IPS-15b (cell line): ENCODE results near the gene VCL.
"Not testable (repeated sequence)": the region's sequence is repeated elsewhere in the genome, so short reads cannot be mapped to it uniquely, and the experiment has no call there.

ENCODE experiments used
- H3K27me3 ChIP-seq: one replicate; pipeline ENCODE4 v1.6.1; 2013; ENCODE audit warnings: low read length; ENCODE audit not compliant: control insufficient read depth, insufficient read depth
- H3K36me3 ChIP-seq: one replicate; pipeline ENCODE4 v1.6.1; 2013; ENCODE audit warnings: low read length; ENCODE audit not compliant: control insufficient read depth, insufficient read depth
- H3K4me1 ChIP-seq: one replicate; pipeline ENCODE4 v1.6.1; 2013; ENCODE audit warnings: mild to moderate bottlenecking, low read length; ENCODE audit not compliant: control insufficient read depth, insufficient read depth
- H3K4me3 ChIP-seq: one replicate; pipeline ENCODE4 v1.5.1; 2013; ENCODE audit warnings: low read depth, low read length
- H3K9ac ChIP-seq: one replicate; pipeline ENCODE4 v1.6.1; 2013; ENCODE audit warnings: low read depth, mild to moderate bottlenecking, low read length
- H3K9me3 ChIP-seq: one replicate; pipeline ENCODE4 v1.6.1; 2013; ENCODE audit warnings: mild to moderate bottlenecking, low read length; ENCODE audit not compliant: control insufficient read depth, insufficient read depth

VCL gene

DNA sequence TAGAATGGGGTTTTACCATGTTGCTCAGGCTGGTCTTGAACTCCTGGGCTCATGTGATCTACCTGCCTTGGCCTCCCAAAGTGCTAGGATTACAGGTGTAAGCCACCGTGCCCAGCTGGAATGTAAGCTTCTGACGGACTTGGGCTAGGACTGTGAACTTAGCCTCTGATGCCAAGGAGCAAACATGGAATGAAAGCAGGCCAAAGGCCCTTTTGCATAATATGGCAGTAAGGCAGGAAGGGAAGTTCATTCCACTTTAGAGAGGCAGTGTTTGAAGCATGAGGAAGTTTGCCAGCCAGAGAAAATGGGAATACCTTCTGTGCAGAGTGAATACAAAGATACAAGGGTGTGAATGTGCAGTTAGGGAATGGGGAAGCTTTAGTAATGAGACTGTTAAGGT, 20.3 kb downstream of the VCL start:
- Histone ChIP-seq H3K4me3 (no peak overlapping the region), H3K9ac (no peak overlapping the region)

DNA sequence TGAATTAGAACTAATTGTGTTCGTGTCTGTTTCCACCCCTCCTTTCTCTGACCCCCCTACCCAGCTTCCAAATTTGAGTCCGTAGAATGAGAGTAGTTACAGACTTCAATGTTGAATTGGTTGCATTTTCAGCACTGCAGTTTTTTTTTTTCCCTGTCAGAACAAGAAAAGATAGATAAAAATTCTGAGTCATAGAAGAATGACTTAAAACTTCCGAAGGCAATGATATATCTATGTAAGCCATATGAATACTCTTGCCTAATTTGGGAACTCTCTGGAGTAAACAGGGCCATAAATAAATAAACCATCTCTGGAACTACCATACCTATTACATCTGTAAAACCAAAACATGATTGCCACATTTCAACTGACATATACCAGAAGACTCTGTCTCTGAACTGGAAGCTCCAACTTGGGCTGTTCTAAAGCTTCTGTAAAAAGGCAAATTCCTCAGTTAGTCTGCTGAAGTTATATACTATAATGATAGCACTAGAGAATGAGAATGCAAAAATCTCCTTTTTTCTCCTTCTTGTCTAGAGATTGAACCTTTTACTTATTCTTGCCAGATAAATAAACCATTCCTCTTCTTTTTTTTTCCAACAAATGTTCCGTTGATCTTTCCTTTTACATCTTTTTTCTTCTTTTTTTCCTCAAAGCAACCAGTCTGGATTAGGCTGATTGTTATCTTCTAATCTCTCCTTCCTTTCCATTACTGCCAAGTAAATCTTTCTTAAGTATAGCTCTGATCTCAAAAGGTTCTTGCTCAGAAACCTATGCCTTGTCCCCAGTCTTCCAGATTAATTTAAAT, 23.5 kb downstream of the VCL start:
- Histone ChIP-seq H3K4me1 (peaks cover 9% of the 10 kb centered on the region), H3K9ac (no peak overlapping the region), H3K27me3 (no peaks in the 10 kb centered on the region), H3K4me3 (no peak overlapping the region), H3K9me3 (no peaks in the 10 kb centered on the region), H3K36me3 (peaks cover 7% of the 10 kb centered on the region)

More for the DNA sequence above, 20.3 kb downstream of the VCL start:
- no peaks in the 10 kb centered on the region for H3K9me3 ChIP-seq
- no peaks in the 10 kb centered on the region for H3K27me3 ChIP-seq
- H3K4me1 ChIP-seq, result no peaks in the 10 kb centered on the region
- peaks cover 7% of the 10 kb centered on the region for H3K36me3 ChIP-seq

DNA sequence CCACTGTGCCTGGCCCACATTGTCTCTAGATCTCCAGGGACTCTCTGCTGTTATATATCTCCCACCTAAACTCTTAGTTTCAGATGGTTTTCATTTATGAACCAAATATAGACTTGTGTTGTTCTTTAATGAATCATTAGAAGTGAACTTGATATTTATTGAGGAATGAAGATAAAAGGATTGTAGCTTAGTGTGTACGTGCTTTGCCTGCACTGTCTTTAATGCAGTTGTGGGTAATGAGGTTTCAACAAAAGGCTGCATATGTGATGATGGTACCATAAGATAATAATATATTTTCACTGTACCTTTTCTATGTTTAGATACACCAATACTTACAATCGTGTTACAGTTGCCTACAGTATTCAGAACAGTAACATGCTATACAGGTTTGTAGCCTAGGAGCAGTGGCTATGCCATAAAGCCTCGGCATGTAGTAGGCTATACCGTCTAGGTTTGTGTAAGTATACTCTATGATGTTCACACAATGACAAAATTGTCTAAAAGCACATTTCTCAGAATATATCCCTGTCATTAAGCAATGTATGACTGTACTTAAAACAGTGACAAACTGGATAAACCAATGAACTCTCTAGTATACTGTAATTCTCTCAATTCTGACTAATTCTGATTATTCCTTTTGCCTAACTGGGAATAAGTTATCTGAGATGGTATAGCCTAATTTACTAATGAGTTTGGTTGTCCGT, 25.2 kb downstream of the VCL start:
- Histone ChIP-seq H3K9ac (no peak overlapping the region), H3K9me3 (no peaks in the 10 kb centered on the region), H3K27me3 (no peaks in the 10 kb centered on the region), H3K36me3 (no peaks in the 10 kb centered on the region), H3K4me3 (no peak overlapping the region), H3K4me1 (peaks cover 13% of the 10 kb centered on the region)

DNA sequence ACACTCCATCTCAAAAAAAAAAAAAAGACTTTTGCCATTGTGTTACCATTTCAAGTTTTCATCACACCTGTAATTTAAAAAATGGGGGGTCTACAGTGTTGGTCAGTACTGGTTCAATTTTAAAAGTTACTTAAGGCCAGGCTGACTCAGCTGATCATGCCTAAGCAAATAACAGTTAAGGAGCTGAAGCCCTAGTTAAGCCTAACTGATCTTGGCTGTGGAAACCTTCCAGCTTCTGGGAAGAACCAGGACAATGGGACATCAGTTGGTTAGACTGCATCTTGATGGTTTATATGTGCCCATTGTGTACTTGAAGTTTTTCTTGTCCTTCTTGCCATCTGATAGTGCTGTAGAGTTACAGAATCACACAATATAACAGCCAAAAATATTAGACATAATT, 26.7 kb downstream of the VCL start:
- H3K4me1 ChIP-seq, result peaks cover 13% of the 10 kb centered on the region
- no peaks in the 10 kb centered on the region for H3K9me3 ChIP-seq
- H3K36me3 ChIP-seq, result no peaks in the 10 kb centered on the region
- no peaks in the 10 kb centered on the region for H3K27me3 ChIP-seq
- no peak overlapping the region for H3K4me3 ChIP-seq
- no peak overlapping the region for H3K9ac ChIP-seq

DNA sequence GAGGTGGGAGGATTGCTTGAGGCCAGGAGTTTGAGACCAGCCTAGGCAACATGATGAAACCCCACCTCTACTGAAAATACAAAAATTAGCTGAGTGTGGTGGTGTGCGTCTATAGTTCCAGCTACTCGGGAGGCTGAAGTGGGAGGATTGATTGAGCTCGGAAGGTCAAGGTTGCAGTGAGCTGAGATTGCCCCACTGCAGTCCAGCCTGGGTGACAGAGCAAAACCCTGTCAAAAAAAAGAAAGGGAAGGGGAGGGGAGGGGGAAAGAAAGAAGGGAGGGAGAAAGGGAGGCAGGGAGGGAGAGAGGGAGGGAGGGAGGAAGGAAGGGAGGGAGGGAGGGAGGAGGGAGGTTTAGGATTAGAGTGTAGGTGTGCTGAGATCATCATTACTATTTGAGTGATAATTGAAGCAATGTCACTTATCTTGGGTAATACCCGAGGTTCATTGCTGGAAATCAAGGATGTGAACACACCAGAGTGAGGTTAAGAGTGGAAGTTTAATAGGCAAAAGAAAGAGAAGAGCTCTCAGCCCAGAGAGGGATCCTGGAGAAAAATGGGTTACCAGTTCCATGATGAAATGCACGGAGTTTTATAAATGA, 27.6 kb downstream of the VCL start:
- Histone ChIP-seq H3K9ac (no peak overlapping the region), H3K27me3 (no peaks in the 10 kb centered on the region), H3K4me3 (no peak overlapping the region), H3K36me3 (no peaks in the 10 kb centered on the region), H3K4me1 (peaks cover 13% of the 10 kb centered on the region), H3K9me3 (no peaks in the 10 kb centered on the region)

DNA sequence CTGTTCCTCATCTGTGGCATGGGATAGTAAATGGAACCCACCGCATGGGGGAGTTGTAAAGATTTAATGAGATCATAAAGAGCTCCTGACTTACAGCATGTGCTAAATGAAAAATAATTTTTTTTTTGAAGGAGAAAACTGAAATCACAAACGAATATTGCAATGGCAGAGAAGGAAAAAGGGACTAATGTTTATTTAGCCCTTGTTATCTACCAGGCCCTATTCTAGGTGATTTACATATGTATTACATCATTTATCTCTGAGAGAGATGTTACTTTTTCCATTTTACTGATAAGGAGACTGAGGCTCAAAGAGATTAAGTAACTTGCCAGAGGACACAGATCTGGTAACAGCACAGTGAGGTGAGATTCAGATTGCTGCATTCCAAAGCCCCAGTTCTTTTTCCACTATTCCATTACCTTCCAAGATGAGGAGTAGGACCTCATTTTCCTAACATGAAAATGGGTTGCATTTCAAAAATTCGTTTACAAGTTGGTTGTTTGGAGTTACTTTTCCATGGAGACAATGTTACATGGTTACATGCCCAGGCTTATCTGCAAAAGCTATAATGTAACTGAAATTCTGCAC, 28.6 kb downstream of the VCL start:
- H3K4me3 ChIP-seq, result no peak overlapping the region

DNA sequence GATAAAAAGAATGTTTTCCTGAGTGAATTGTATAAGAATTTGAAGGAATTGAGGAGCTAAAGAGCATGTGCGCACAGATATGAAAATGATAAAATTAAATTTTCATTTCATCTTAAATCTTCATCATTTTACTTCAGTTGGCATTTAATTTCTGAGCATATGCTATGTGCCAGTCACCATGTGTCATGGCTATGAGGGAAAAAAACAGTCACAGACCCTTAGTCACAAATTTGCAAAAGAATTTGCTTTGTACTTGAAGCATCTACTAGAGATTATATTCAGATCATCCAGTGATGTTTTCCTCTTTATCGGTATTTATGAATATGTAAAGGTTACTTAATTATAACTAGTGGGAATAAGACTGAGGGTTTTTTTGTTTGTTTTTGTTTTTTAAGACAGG, 29.8 kb downstream of the VCL start:
- H3K4me3 ChIP-seq, result no peak overlapping the region
- peaks cover 13% of the 10 kb centered on the region for H3K4me1 ChIP-seq
- no peaks in the 10 kb centered on the region for H3K27me3 ChIP-seq
- no peak overlapping the region for H3K9ac ChIP-seq
- H3K9me3 ChIP-seq, result no peaks in the 10 kb centered on the region
- no peaks in the 10 kb centered on the region for H3K36me3 ChIP-seq

More for the DNA sequence above, 28.6 kb downstream of the VCL start:
- Histone ChIP-seq H3K9me3 (no peaks in the 10 kb centered on the region), H3K36me3 (no peaks in the 10 kb centered on the region), H3K27me3 (no peaks in the 10 kb centered on the region), H3K4me1 (peaks cover 13% of the 10 kb centered on the region), H3K9ac (no peak overlapping the region)

DNA sequence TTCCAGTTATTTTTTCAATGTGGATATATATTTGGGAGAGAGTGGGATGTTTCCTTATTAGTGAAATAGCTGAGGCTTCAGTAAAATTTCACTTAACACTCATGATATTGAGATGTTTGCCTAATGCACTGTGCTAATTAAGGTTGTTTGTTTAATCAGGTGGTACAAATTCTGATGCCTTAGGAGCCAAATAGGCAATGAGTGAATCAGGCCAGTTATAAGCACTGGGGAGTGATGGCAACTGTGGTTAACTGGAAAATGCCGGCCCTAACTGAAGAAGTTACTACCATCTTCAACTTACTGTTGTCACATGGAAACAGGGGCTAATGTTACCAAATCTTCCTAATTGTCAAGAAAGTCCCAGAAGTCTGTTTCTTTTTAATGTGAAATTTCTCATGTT, 32.0 kb downstream of the VCL start:
- peaks cover 27% of the 10 kb centered on the region for H3K4me1 ChIP-seq
- no peak overlapping the region for H3K9ac ChIP-seq
- H3K27me3 ChIP-seq, result no peaks in the 10 kb centered on the region

DNA sequence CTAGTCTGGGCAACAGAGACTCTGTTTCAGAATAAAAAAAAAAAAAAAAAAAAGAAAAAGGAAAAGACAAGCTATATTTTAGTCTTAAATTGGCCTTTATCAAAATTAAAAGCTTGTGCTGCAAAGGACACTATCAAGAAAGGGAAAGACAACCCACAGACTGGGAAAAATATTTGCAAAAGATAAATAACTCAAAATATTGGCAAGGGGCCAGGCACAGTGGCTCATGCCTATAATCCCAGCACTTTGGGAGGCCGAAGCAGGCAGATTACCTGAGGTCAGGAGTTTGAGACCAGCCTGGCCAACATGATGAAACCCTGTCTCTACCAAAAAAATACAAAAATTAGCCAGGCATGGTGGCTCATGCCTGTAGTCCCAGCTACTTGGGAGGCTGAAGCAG, 34.3 kb downstream of the VCL start:
- not testable (repeated sequence) for H3K27me3 ChIP-seq, H3K9ac ChIP-seq, H3K4me3 ChIP-seq, H3K9me3 ChIP-seq, H3K36me3 ChIP-seq
- H3K4me1 ChIP-seq, result peaks cover 18% of the 10 kb centered on the region

More for the DNA sequence above, 32.0 kb downstream of the VCL start:
- Histone ChIP-seq H3K36me3 (no peaks in the 10 kb centered on the region), H3K4me3 (no peak overlapping the region), H3K9me3 (no peaks in the 10 kb centered on the region)

DNA sequence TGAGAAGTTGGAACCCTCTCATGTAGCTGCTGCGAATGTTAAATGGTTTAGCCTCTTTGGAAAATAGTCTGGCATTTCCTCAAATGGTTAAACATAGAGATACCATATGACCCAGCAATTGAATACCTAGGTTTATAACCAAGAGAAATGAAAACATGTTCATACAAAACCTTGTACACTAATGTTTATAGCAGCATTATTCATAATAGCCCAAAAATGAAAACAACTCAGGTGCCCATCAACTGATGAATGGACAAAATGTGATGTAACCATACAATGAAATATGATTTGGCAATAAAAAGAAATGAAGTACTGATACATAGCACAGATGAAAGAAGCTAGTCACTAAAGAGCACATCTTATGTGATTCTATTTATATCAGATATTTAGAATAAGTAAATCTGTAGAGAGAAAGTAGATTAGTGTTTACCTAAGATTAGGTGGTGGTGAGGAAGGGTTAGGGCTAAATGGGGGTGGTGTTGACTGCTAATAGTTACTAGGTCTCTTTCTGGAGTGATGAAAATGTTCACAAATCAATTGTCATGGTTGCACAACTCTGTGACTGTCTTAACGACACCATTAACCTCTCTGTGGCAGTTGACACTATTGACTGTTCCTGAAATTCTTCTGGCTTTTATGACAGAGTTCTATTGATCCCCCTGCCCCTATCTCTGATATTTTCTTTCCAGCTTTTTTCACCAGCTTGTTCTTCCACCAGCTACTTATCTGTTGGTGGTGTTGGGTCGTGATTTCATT, 35.2 kb downstream of the VCL start:
- Histone ChIP-seq H3K9ac (no peak overlapping the region), H3K4me3 (no peak overlapping the region), H3K36me3 (no peaks in the 10 kb centered on the region), H3K27me3 (no peaks in the 10 kb centered on the region), H3K9me3 (no peaks in the 10 kb centered on the region), H3K4me1 (peaks cover 18% of the 10 kb centered on the region)

DNA sequence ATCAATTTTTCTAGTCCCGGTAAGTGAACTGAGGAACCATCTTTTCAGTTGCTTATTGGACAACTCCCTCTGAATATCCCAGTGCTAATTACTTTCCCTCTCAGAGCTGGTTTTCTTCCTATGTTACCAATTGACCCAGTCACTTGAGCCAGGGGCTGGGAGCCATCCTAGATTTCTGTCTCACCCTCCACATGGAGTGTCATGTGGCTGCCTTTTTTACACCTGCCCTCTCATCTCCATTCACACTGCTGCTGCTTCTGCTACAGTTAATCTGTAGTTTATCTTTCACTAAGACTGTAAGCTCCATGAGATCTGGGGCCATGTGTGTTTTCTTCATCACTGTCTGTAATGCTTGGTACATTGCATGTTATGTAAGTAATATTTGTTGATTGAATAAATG, 35.8 kb downstream of the VCL start:
- H3K36me3 ChIP-seq, result no peaks in the 10 kb centered on the region
- peaks cover 18% of the 10 kb centered on the region for H3K4me1 ChIP-seq
- H3K9ac ChIP-seq, result no peak overlapping the region
- no peak overlapping the region for H3K4me3 ChIP-seq
- no peaks in the 10 kb centered on the region for H3K27me3 ChIP-seq
- no peaks in the 10 kb centered on the region for H3K9me3 ChIP-seq
